Activated naive CD4-positive, alpha-beta T cell treated with anti-CD3 and anti-CD28 coated beads, Interleukin-2, amount 50 U/mL, for 72 hours (primary cell): ENCODE data around the gene UTP20. TPM values are rescaled to one million over a fixed set of nuclear protein-coding genes. Genes with fewer than 3 reads are reported as not detected.
A peak's percentile ranks its signal among the peaks of the same experiment; 100 is the strongest.

ENCODE experiments used
- ATAC-seq, 2 donors: fragments of 150-1000 bp; cut with Tn5 transposase; 2 replicates each; pipeline ENCODE4 v1.10.0; 2021; ENCODE audit warnings: mild to moderate bottlenecking in 2 of 2, moderate library complexity in 2 of 2
- DNase-seq, 2 donors: peaks; one replicate each; pipeline ENCODE4 v3.0.0; 2021 to 2022; ENCODE audit warnings: low spot score in 2 of 2
- H3K27ac Mint-ChIP-seq, 2 donors: one replicate each; pipeline ENCODE4 v1.8.0; 2022; ENCODE audit warnings: mild to moderate bottlenecking in 2 of 2, mixed read lengths in 2 of 2
- H3K36me3 Mint-ChIP-seq, 2 donors: one replicate each; pipeline ENCODE4 v1.8.0; 2022; ENCODE audit warnings: mixed read lengths in 2 of 2
- H3K9me3 Mint-ChIP-seq, 2 donors: one replicate each; pipeline ENCODE4 v1.8.0; 2022; ENCODE audit warnings: mixed read lengths in 2 of 2
- total RNA-seq, 2 donors: library from RNA; stranded (reverse); gene quantifications; one replicate each; pipeline ENCODE4 v1.2.3, GENCODE V29; 2022

Gene UTP20
- total RNA-seq, 2 donors from 2014 or later: 15.4 to 25.0 TPM

GRCh38 chr12:101302741-101303140, 22.8 kb downstream of the UTP20 start:
- DNase-seq (no peak), ATAC-seq (no peak)
- no peak overlapping the region for H3K27ac Mint-ChIP-seq
- H3K36me3 Mint-ChIP-seq: peaks cover 19 to 20% of the 10 kb centered on the region in 2 donors
- H3K9me3 Mint-ChIP-seq: no peaks in the 10 kb centered on the region

GRCh38 chr12:101305226-101305779, 25.4 kb downstream of the UTP20 start:
- H3K9me3 Mint-ChIP-seq: no peaks in the 10 kb centered on the region
- H3K27ac Mint-ChIP-seq: peak overlapping the region in 1 of 2 donors; percentile 39
- peaks cover 14% of the 10 kb centered on the region in 2 donors for H3K36me3 Mint-ChIP-seq
- DNase-seq (no peak), ATAC-seq (no peak)

- H3K9me3 Mint-ChIP-seq: no peaks in the 10 kb centered on the region
- H3K36me3 Mint-ChIP-seq: peaks cover 14 to 17% of the 10 kb centered on the region in 2 donors
- DNase-seq (no peak), ATAC-seq (no peak)
- no peak overlapping the region for H3K27ac Mint-ChIP-seq
These were observed 25.9 kb downstream of the UTP20 start for GRCh38 chr12:101305794-101306193.

- Mint-ChIP-seq H3K9me3 (no peaks in the 10 kb centered on the region), H3K36me3 (peaks cover 1 to 16% of the 10 kb centered on the region in 2 donors), H3K27ac (no peak overlapping the region)
These were observed 42.6 kb downstream of the UTP20 start for GRCh38 chr12:101322480-101322879.

GRCh38 chr12:101323255-101323654, 43.4 kb downstream of the UTP20 start:
- Mint-ChIP-seq H3K9me3 (no peaks in the 10 kb centered on the region), H3K27ac (no peak overlapping the region), H3K36me3 (peaks cover 8 to 17% of the 10 kb centered on the region in 2 donors)
- DNase-seq (no peak), ATAC-seq (no peak)

More at GRCh38 chr12:101322480-101322879, 42.6 kb downstream of the UTP20 start:
- no peak for ATAC-seq
- DNase-seq: no peak

GRCh38 chr12:101325590-101325989, 45.7 kb downstream of the UTP20 start:
- ATAC-seq (no peak), DNase-seq (no peak)
- Mint-ChIP-seq H3K36me3 (peaks cover 17 to 24% of the 10 kb centered on the region in 2 donors), H3K9me3 (no peaks in the 10 kb centered on the region), H3K27ac (no peak overlapping the region)

GRCh38 chr12:101327051-101327450, 47.1 kb downstream of the UTP20 start:
- ATAC-seq (no peak), DNase-seq (no peak)
- peaks cover 17 to 24% of the 10 kb centered on the region in 2 donors for H3K36me3 Mint-ChIP-seq
- H3K9me3 Mint-ChIP-seq: no peaks in the 10 kb centered on the region
- H3K27ac Mint-ChIP-seq: no peak overlapping the region

GRCh38 chr12:101327546-101327945, 47.6 kb downstream of the UTP20 start:
- ATAC-seq: no peak
- Mint-ChIP-seq H3K9me3 (no peaks in the 10 kb centered on the region), H3K36me3 (peaks cover 17 to 24% of the 10 kb centered on the region in 2 donors), H3K27ac (no peak overlapping the region)
- DNase-seq: no peak

GRCh38 chr12:101328917-101329316, 49.0 kb downstream of the UTP20 start:
- Mint-ChIP-seq H3K27ac (no peak overlapping the region), H3K9me3 (no peaks in the 10 kb centered on the region), H3K36me3 (peaks cover 17 to 24% of the 10 kb centered on the region in 2 donors)
- ATAC-seq (no peak), DNase-seq (no peak)

- Mint-ChIP-seq H3K27ac (no peak overlapping the region), H3K9me3 (no peaks in the 10 kb centered on the region), H3K36me3 (peaks cover 17 to 24% of the 10 kb centered on the region in 2 donors)
- ATAC-seq (no peak), DNase-seq (no peak)
These were observed 50.7 kb downstream of the UTP20 start for GRCh38 chr12:101330631-101331030.

- Mint-ChIP-seq H3K9me3 (no peaks in the 10 kb centered on the region), H3K36me3 (no peaks in the 10 kb centered on the region), H3K27ac (no peak overlapping the region)
- DNase-seq (no peak), ATAC-seq (no peak)
These were observed 56.5 kb downstream of the UTP20 start for GRCh38 chr12:101336437-101336836.

GRCh38 chr12:101338087-101338486, 58.2 kb downstream of the UTP20 start:
- DNase-seq: no peak

GRCh38 chr12:101343893-101344292, 64.0 kb downstream of the UTP20 start:
- no peak for DNase-seq
- H3K36me3 Mint-ChIP-seq: peaks cover 39% of the 10 kb centered on the region in 2 donors

More at GRCh38 chr12:101338087-101338486, 58.2 kb downstream of the UTP20 start:
- H3K36me3 Mint-ChIP-seq: no peaks in the 10 kb centered on the region
- H3K27ac Mint-ChIP-seq: no peak overlapping the region
- no peak for ATAC-seq
- H3K9me3 Mint-ChIP-seq: no peaks in the 10 kb centered on the region

GRCh38 chr12:101351682-101352081, 71.8 kb downstream of the UTP20 start:
- H3K36me3 Mint-ChIP-seq: peaks cover 35 to 44% of the 10 kb centered on the region in 2 donors
- DNase-seq (no peak), ATAC-seq (no peak)
- no peak overlapping the region for H3K27ac Mint-ChIP-seq
- H3K9me3 Mint-ChIP-seq: peaks cover 0 to 4% of the 10 kb centered on the region in 2 donors

More at GRCh38 chr12:101343893-101344292, 64.0 kb downstream of the UTP20 start:
- ATAC-seq: no peak
- Mint-ChIP-seq H3K27ac (no peak overlapping the region), H3K9me3 (peaks cover 0 to 4% of the 10 kb centered on the region in 2 donors)

GRCh38 chr12:101356794-101357193, 76.9 kb downstream of the UTP20 start:
- Mint-ChIP-seq H3K36me3 (peaks cover 5 to 33% of the 10 kb centered on the region in 2 donors), H3K9me3 (no peaks in the 10 kb centered on the region), H3K27ac (no peak overlapping the region)
- no peak for DNase-seq
- no peak for ATAC-seq

- H3K36me3 Mint-ChIP-seq: peaks cover 18 to 35% of the 10 kb centered on the region in 2 donors
These were observed 81.5 kb downstream of the UTP20 start for GRCh38 chr12:101361455-101361854.

GRCh38 chr12:101368016-101368415, 88.1 kb downstream of the UTP20 start:
- Mint-ChIP-seq H3K36me3 (peaks cover 24 to 31% of the 10 kb centered on the region in 2 donors), H3K27ac (no peak overlapping the region), H3K9me3 (no peaks in the 10 kb centered on the region)
- ATAC-seq (peak in 1 of 2 donors; percentile 56), DNase-seq (no peak)

More at GRCh38 chr12:101361455-101361854, 81.5 kb downstream of the UTP20 start:
- DNase-seq: no peak
- no peak overlapping the region for H3K27ac Mint-ChIP-seq
- H3K9me3 Mint-ChIP-seq: no peaks in the 10 kb centered on the region
- no peak for ATAC-seq

- DNase-seq: no peak
- no peak for ATAC-seq
- H3K9me3 Mint-ChIP-seq: no peaks in the 10 kb centered on the region
- no peak overlapping the region for H3K27ac Mint-ChIP-seq
- H3K36me3 Mint-ChIP-seq: peaks cover 20 to 25% of the 10 kb centered on the region in 2 donors
These were observed 92.5 kb downstream of the UTP20 start for GRCh38 chr12:101372431-101372830.
